G401 (cell line): ENCODE results near the gene PDPK1. TPM values are rescaled to one million over a fixed set of nuclear protein-coding genes. Genes with fewer than 3 reads are reported as not detected.
"Not testable (repeated sequence)": the region's sequence is repeated elsewhere in the genome, so short reads cannot be mapped to it uniquely, and the experiment has no call there.

Source experiments
- DNase-seq: peaks from one replicate; pipeline ENCODE4 v3.0.0-alpha.2; 2015; ENCODE audit warnings: low spot score
- in situ Hi-C: cut with HindIII; loops from 2 replicates; pipeline ENCODE4 v1.10.0; 2016; ENCODE audit warnings: low sequenced_read_pairs, mixed read lengths
- total RNA-seq: library from RNA; depleted of rRNA; stranded (reverse); fragments of >200 nt; shearing (Covaris generic); gene quantifications from 2 replicates; pipeline ENCODE4 v1.2.3, GENCODE V29; 2014

PDPK1 gene
- total RNA-seq, 1 experiment from 2014 or later: 14.7 TPM

DNA sequence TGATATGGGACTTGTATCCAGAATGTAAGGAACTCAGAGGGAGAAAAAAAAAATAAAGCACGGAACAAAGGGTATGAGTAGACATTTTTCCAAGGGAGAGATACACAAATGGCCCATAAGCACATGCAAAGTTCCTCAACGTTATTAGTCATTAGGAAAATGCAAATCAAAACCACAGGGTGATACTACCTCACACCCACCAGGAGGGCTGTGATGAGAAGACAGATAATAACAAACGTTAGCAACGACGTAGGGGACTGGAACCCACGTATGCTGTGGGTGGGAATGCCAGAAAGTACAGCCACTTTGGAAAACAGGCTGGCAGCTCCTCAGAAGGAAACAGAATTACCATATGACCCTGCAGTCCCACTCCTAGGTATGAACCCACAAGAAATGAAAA, 34.9 kb downstream of the PDPK1 start:
- DNase-seq, in situ Hi-C loops: not testable (repeated sequence)

DNA sequence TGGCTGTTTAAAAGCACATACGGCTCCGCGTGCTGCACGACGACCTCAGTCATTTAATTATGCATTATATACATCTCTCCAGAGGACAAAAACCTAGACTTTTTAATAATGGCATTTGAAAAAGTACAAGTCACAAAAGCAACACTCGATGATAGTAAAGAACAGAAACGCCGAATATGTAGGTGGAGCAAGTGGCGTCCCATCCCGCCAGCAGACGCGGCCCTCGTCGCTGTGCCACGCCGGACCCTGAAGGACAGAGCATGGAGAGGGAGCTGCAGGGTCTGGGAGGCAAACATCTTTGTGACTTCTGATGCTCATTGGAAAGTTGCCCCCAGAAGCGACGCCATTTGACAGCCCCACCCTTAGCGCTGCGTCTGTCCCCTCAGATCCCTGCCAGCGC, 38.0 kb downstream of the PDPK1 start:
- DNase-seq, in situ Hi-C loops: not testable (repeated sequence)

DNA sequence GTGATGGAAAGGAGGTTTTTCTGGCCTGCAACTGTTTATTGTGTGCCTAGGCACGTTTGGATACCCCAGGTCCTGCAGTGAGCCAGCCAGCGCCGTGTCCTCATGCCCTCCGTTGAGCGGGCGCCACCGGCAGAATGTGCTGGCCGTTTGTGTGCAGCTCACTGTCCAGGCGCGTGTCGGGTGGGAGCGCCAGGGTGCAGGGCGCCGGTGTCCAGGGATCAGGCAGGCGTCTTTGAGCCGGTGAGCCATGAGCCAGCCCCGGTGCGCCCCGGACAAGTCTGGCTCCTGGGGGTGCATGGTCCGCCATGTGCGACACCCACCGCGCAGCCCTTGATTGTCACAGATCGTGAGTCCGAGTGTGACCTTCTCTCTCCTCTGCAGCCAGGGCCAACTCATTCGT, 39.2 kb downstream of the PDPK1 start:
- in situ Hi-C loops, DNase-seq: not testable (repeated sequence)

DNA sequence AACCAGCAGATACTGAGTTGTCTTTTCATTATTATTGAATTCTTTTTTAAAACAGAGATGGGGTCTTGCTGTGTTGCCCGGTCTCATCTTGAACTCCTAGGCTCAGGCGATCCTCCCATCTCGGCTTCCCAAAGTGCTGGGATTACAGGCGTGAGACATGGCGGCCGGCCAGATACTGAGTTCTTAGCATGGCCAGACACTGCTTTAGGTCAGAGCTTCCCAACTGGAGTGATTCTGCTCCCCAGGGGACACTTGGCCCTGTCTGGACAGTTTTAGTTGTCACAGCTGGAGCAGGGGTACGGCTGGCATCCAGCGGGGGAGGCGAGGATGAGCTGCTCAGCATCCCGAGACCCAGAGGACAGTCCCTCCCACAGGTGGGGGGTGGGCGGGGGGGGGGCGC, 41.1 kb downstream of the PDPK1 start:
- in situ Hi-C loops, DNase-seq: not testable (repeated sequence)

DNA sequence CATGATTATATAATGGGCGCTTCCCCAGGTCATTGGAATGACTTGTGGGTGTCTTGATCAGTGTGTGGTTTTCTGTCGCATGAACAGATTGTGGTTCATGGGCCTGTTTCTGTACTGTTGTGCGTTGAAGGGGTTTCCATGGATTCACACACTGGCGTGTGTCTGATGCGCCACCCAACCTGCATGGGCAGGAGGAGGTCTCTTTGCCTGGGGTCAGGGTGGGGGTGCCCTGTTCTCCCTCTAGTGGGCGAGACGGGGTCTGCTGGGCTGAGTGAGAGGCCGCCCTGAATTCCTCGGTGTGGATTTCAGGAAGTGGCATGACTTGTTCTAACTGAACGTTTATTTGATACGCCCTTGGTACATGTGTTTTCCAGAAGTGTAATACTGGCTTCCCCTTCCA, 42.3 kb downstream of the PDPK1 start:
- DNase-seq, in situ Hi-C loops: not testable (repeated sequence)

- DNase-seq, in situ Hi-C loops: not testable (repeated sequence)
Observed at GRCh38 chr16:2580818-2581217, 43.0 kb downstream of the PDPK1 start.

DNA sequence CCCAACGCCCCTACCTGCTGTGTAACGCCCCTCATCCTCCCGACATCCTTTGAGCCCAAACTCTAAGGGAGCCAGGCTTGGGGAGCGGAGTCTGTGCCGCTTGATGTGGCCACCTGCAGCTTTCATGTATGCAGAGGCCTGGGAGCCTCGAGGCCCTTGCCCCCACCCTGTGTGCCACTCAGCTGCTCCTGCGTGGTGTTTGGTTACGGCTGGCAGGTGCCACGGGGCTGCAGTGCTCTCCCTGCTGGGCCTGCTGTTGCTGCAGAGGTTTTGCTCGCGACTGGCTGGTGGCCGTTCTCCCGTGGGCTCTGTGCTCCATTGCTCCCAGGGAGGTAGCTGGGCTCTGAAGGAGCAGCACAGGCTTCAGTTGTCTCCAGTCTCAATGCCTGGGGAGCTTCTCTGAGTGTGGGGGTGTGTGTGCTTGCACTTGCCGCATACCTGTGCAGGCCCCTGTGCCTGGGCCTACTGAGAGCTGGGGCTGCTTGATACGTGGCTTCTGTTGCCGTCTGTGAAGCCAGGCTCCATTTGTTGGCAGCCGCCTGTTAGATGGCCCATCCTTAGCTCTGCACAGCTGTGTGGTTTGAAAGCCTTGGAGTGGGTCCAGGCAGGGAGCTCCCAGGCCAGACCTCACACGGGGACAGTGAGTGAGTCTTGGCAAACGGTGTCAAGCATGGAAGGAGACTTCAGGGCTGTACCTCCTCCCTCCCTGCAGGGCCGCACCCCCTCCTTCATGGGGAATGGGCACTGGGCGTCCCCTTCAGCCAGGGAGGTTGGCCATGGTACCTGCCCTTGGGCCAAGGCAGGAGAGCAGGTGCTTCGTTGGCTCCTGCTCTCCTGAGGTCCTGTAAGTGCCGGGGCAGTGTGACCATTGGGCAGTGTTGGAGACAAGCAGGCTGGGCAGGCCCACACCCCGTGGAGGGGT, 47.2 kb downstream of the PDPK1 start:
- in situ Hi-C loops: no loop called here

DNA sequence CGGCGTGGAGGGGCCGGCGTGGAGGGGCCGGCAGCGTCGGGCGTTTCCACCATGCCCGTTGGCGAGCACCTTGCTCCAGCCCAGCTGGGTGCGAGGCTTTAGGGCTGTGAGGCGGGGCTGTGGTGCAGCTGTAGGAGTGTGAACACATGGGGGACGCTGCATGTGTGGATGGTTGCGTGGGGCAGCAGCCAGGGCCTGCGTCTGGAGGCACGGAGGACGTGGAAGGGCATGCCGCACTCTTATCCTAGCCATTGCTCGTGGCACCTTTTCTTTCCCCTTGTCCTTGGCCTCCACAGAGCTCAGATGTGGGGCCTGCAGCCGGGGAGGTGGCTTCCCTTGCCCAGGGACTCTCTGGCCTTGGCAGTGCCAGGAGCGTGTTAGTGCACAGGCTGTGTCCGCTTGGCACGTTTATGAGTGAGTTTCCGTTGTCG, 47.8 kb downstream of the PDPK1 start:
- peak; percentile 60 for DNase-seq
- in situ Hi-C loops: no loop called here

More for the DNA sequence above, 47.2 kb downstream of the PDPK1 start:
- peak; percentile 80 for DNase-seq

DNA sequence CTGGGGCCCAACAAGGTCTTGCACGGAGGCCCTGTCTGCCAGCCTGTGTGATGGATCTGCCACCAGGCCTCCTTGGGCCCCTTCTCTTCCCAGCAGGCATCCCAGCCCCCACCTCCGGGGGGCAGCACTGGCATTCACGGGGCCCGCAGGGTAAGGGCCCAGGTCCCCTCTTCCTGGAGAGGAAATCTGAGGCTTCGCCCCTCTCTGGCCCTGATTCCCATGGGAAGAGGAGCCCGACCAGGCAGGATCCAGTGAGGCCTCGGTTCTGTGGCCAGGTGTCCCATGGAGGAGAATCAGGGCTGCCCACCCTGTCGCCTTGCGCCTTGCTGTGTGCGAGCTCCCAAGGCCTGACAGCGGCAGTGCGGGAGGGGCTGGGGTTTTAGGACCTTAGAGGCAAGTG, 48.4 kb downstream of the PDPK1 start:
- in situ Hi-C loops: no loop called here
- DNase-seq: no peak

- DNase-seq: no peak
- in situ Hi-C loops: no loop called here
Observed at GRCh38 chr16:2586901-2587480, 49.2 kb downstream of the PDPK1 start.

DNA sequence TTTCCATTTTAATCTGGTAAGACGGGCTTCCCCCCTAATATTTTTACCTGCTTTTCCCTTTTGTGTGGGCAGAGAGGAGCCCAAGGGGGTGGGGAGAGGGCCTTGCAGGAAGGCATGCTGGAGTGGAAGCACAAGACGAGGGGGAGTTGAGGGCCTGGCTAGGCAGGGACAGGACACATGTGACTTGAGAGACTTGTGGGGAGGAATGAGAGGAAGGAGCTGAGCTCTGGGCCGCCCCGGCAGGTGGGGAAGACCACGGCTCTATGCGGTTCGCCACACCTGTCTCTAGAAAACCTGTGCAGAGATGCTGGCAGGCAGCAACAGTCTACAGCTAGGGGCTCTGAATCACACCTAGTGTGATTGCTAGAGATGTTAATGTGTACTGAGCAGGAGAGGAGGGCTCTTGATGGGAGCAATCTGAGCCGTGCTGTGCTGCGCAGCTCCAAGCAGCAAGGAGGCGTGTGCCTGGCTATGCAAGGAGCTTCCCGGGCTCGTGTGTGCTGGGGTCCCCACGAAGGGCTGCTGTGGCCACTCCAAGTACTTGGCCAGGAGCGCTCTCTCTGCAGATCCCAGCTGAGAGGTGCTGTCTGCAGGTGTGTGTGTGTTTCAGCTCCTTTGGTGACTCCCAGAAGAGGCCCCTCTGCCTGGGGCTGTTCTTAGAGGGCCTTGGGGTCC, 50.2 kb downstream of the PDPK1 start:
- DNase-seq: no peak
- in situ Hi-C loops: no loop called here

- DNase-seq: no peak
- in situ Hi-C loops: no loop called here
Observed at GRCh38 chr16:2591476-2592240, 53.8 kb downstream of the PDPK1 start.

- DNase-seq: peak; percentile 51
- in situ Hi-C loops: no loop called here
Observed at GRCh38 chr16:2592786-2593185, 55.0 kb downstream of the PDPK1 start.

DNA sequence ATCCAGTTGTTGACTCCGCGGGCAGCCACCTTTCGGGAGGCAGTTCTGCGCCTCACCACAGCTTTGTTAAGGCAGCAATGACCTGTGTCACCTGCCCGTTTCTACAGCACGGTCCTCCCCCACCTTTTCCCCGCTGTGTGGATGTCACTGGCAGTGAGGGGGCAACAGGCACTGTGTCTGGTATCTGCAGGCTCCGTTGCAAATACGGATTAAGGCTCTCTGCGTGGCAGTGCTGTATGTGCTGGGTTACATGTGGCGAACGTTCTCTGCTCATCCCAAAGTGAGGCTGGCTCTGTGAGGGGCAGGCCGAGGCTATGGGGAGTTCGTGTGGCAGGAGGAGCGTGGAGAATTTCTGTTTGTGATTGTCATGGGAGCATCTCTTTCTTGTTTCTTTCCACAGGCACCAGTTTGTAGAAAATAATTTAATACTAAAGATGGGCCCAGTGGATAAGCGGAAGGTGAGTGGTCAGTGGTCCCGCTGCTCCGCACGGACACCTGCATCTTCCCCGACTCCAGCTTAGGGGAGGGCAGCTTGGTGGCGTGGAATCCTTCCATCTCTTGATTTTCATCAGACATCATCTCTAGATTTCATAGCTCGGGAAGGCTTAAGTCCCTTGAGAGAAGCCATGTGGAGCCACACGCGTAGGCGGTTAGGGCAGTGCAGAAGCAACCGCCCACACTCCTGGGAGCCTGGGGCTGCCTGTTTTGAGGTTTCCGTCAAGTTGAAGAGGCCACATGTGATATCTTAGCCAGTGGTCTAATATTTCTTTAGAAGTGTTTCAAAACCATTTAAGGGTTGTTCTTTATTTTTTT, 57.8 kb downstream of the PDPK1 start:
- DNase-seq: no peak
- in situ Hi-C loops: no loop called here

GRCh38 chr16:2596747-2597559, 59.1 kb downstream of the PDPK1 start:
- in situ Hi-C loops: no loop called here

GRCh38 chr16:2597560-2597902, 59.7 kb downstream of the PDPK1 start:
- in situ Hi-C loops: no loop called here

More at GRCh38 chr16:2596747-2597559, 59.1 kb downstream of the PDPK1 start:
- no peak for DNase-seq

DNA sequence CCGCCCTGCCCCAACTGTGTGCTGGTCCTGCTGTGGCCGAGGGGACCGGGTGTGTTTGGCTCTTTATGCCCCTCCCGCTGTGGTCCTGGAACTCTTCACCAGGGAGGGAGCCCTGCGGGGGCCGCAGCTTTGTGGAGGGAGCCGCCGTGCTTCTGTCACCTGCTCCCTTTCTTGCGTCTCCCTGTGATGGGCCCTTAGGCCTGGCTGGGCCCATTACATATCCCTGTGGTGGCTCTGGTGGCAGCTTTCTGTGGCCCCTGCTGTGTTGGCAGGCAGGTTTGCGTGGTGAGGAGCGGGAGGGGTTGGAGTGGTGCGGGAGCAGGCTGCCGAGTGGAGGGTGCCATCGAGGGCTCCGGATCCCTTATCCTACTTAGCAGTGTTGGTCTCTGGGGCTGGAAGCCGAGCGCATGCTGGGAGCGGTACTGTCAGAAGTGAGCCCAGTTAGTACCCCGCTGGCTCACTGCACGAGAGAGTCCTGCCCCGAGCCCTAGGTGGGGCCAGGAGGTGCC, 60.4 kb downstream of the PDPK1 start:
- in situ Hi-C loops: no loop called here
- no peak for DNase-seq

More at GRCh38 chr16:2597560-2597902, 59.7 kb downstream of the PDPK1 start:
- DNase-seq: peak; percentile 52
